Epithelial cell of proximal tubule (primary cell): Measurements from ENCODE around the gene SLC24A3. TPM values are rescaled to one million over a fixed set of nuclear protein-coding genes. Genes with fewer than 3 reads are reported as not detected.

ENCODE experiments used
- DNase-seq: peaks from one replicate; pipeline ENCODE4 v3.0.0-alpha.2; 2011; ENCODE audit warnings: low read depth
- H3K4me3 ChIP-seq: 2 replicates; pipeline ENCODE4 v1.5.1; 2011; ENCODE audit warnings: low read depth, mild to moderate bottlenecking, low read length
- CTCF ChIP-seq: conservative IDR thresholded peaks from 2 replicates; pipeline ENCODE4 v1.5.1; 2012; ENCODE audit warnings: low read depth, mild to moderate bottlenecking, low read length
- total RNA-seq: library from RNA; depleted of rRNA; stranded (reverse); fragments of >200 nt; gene quantifications from 2 replicates; pipeline ENCODE4 v1.2.3, GENCODE V29; 2015

SLC24A3 gene
- total RNA-seq, 1 donor from 2014 or later = not detected

GRCh38 chr20:19301142-19301541 lies 88.7 kb downstream of the SLC24A3 start:
- no peak for DNase-seq
- H3K4me3 ChIP-seq = no peak overlapping the region

GRCh38 chr20:19301843-19302242 lies 89.4 kb downstream of the SLC24A3 start:
- no peak for DNase-seq
- no peak overlapping the region for H3K4me3 ChIP-seq
- TF ChIP-seq CTCF = no peak

More at GRCh38 chr20:19301142-19301541, 88.7 kb downstream of the SLC24A3 start:
- no peak for TF ChIP-seq CTCF

- no peak for TF ChIP-seq CTCF
- H3K4me3 ChIP-seq = no peak overlapping the region
- no peak for DNase-seq
Observed at GRCh38 chr20:19302714-19303113, 90.3 kb downstream of the SLC24A3 start.

GRCh38 chr20:19304389-19304788 lies 91.9 kb downstream of the SLC24A3 start:
- DNase-seq = no peak
- no peak for TF ChIP-seq CTCF

GRCh38 chr20:19304886-19305415 lies 92.5 kb downstream of the SLC24A3 start:
- no peak for DNase-seq
- H3K4me3 ChIP-seq = no peak overlapping the region
- no peak for TF ChIP-seq CTCF

More at GRCh38 chr20:19304389-19304788, 91.9 kb downstream of the SLC24A3 start:
- H3K4me3 ChIP-seq = no peak overlapping the region

GRCh38 chr20:19308146-19308545 lies 95.7 kb downstream of the SLC24A3 start:
- no peak overlapping the region for H3K4me3 ChIP-seq
- no peak for DNase-seq
- TF ChIP-seq CTCF = no peak

GRCh38 chr20:19310541-19310940 lies 98.1 kb downstream of the SLC24A3 start:
- TF ChIP-seq CTCF = no peak
- no peak overlapping the region for H3K4me3 ChIP-seq
- DNase-seq = no peak
